A549 (cell line): ENCODE results near the gene IL17B. TPM values are rescaled to one million over a fixed set of nuclear protein-coding genes. Genes with fewer than 3 reads are reported as not detected.

Experiments
- ATAC-seq, 2 experiments: fragments of 200-7000 bp in 1 of 2; fragments of >200 bp in 1 of 2; cut with Nextera tagmentation in 1 of 2; cut with Tn5 transposase in 1 of 2; 3 replicates each; pipeline versions ENCODE4 v1.8.0 to v1.9.1; 2018 to 2020; ENCODE audit warnings: mild to moderate bottlenecking in 1 of 2, moderate library complexity in 1 of 2
- CTCF ChIA-PET: fragments of 300-600 bp; sonication (Branson Sonifier 250); formaldehyde crosslinking; extraction: SDS; loops from one replicate; lab custom pipeline; 2021; ENCODE audit warnings: antibody characterized with exemption, inconsistent platforms; lab: Yijun Ruan, JAX
- POLR2A ChIA-PET: fragments of 350-600 bp; formaldehyde crosslinking; extraction: SDS; loops from one replicate; lab custom pipeline; 2021; ENCODE audit warnings: antibody characterized with exemption, inconsistent platforms; lab: Yijun Ruan, JAX
- DNase-seq, 2 experiments: peaks; one replicate each; pipeline versions ENCODE4 v3.0.0 to v3.0.0-alpha.2; 2011 to 2016; ENCODE audit warnings: low read depth in 1 of 2, low spot score in 1 of 2
- FAIRE-seq: peaks from 2 replicates; lab custom pipeline; 2011; peaks lifted over from hg19 to GRCh38; lab: Jason Lieb, UNC
- H3K27ac ChIP-seq, 2 experiments: fragments of >200 bp; sonication (Bioruptor Twin); formaldehyde crosslinking; 3 replicates each; pipeline ENCODE4 v1.5.1; 2016 to 2017
- H3K4me1 ChIP-seq: fragments of >200 bp; sonication (Bioruptor Twin); formaldehyde crosslinking; 3 replicates; pipeline ENCODE4 v1.6.1; 2016
- H3K4me2 ChIP-seq: fragments of >200 bp; sonication (Bioruptor Twin); formaldehyde crosslinking; 3 replicates; pipeline ENCODE4 v1.6.1; 2016
- H3K4me3 ChIP-seq: fragments of >200 bp; sonication (Bioruptor Twin); formaldehyde crosslinking; 3 replicates; pipeline ENCODE4 v1.5.1; 2016
- H3K9me3 ChIP-seq: fragments of >200 bp; sonication (Bioruptor Twin); formaldehyde crosslinking; 3 replicates; pipeline ENCODE4 v1.6.1; 2016
- BHLHE40 ChIP-seq: IDR thresholded peaks from 2 replicates; pipeline ENCODE4 v1.6.1; 2012; ENCODE audit warnings: low read depth, low read length, inconsistent platforms
- CBX2 ChIP-seq: fragments of 200-600 bp; sonication (generic); IDR thresholded peaks from 2 replicates; pipeline ENCODE4 v1.6.1; 2016; ENCODE audit warnings: low read depth, mild to moderate bottlenecking, borderline replicate concordance
- E2F6 ChIP-seq: IDR thresholded peaks from 2 replicates; pipeline ENCODE4 v1.6.1; 2012; ENCODE audit warnings: low read depth, borderline replicate concordance
- FOSL2 ChIP-seq, 2 experiments: fragments of 450-650 bp in 1 of 2; fragments of >200 bp in 1 of 2; sonication (Bioruptor Twin) in 1 of 2; formaldehyde crosslinking; IDR thresholded peaks; 2 replicates each; pipeline versions ENCODE4 v1.5.0 to v1.6.1; 2016 to 2020; ENCODE audit warnings: mild to moderate bottlenecking in 1 of 2, moderate library complexity in 1 of 2
- FOXS1 ChIP-seq: fragments of 250-450 bp; sonication (Bioruptor Pico); IDR thresholded peaks from 2 replicates; pipeline ENCODE4 v1.5.0; 2020; ENCODE audit warnings: mild to moderate bottlenecking, moderate library complexity
- GATA3 ChIP-seq: IDR thresholded peaks from 2 replicates; pipeline ENCODE4 v1.6.1; 2012; ENCODE audit warnings: borderline replicate concordance
- HDAC2 ChIP-seq: fragments of 200-600 bp; sonication (generic); IDR thresholded peaks from 2 replicates; pipeline ENCODE4 v1.6.1; 2016
- HES2 ChIP-seq: fragments of >200 bp; sonication (Bioruptor Twin); formaldehyde crosslinking; IDR thresholded peaks from 2 replicates; pipeline ENCODE4 v1.6.1; 2016
- HOXB13 ChIP-seq: fragments of 250-450 bp; sonication (Bioruptor Pico); IDR thresholded peaks from 2 replicates; pipeline ENCODE4 v1.5.0; 2020; ENCODE audit warnings: low read depth, mild to moderate bottlenecking, moderate library complexity
- KDM5A ChIP-seq: fragments of 200-600 bp; sonication (generic); IDR thresholded peaks from 2 replicates; pipeline ENCODE4 v1.6.1; 2016; ENCODE audit warnings: antibody characterized with exemption, mild to moderate bottlenecking
- MAFK ChIP-seq: fragments of 450-650 bp; IDR thresholded peaks from 2 replicates; pipeline ENCODE4 v1.6.1; 2014; ENCODE audit not compliant: partially characterized antibody
- MYC ChIP-seq: IDR thresholded peaks from 2 replicates; pipeline ENCODE4 v1.6.1; 2012; ENCODE audit warnings: mild to moderate bottlenecking, inconsistent platforms, low read length, improper control_type of control experiment, borderline replicate concordance
- NFE2L2 ChIP-seq: fragments of 150-350 bp; conservative IDR thresholded peaks from 2 replicates; pipeline ENCODE4 v1.6.1; 2014; ENCODE audit warnings: low read length
- NPAS2 ChIP-seq: fragments of 250-450 bp; sonication (Bioruptor Pico); IDR thresholded peaks from 2 replicates; pipeline ENCODE4 v1.8.0; 2022; ENCODE audit warnings: mild to moderate bottlenecking, moderate library complexity, borderline replicate concordance
- PHF8 ChIP-seq: fragments of 200-600 bp; sonication (generic); IDR thresholded peaks from 2 replicates; pipeline ENCODE4 v1.6.1; 2016; ENCODE audit warnings: low read depth, mild to moderate bottlenecking, antibody characterized with exemption, moderate library complexity, borderline replicate concordance
- POLR2A ChIP-seq: IDR thresholded peaks from 2 replicates; pipeline ENCODE4 v1.6.1; 2012; ENCODE audit warnings: mild to moderate bottlenecking, low read length
- RCOR1 ChIP-seq: fragments of 150-350 bp; IDR thresholded peaks from 2 replicates; pipeline ENCODE4 v1.6.1; 2014; ENCODE audit warnings: antibody characterized with exemption, low read length, low read depth
- RNF2 ChIP-seq: fragments of 200-600 bp; sonication (generic); IDR thresholded peaks from 2 replicates; pipeline ENCODE4 v1.6.1; 2016; ENCODE audit warnings: low read depth, mild to moderate bottlenecking, antibody characterized with exemption, moderate library complexity, borderline replicate concordance
- SMC3 ChIP-seq: fragments of >200 bp; sonication (Bioruptor Twin); formaldehyde crosslinking; IDR thresholded peaks from 3 replicates; pipeline ENCODE4 v1.6.1; 2018; ENCODE audit warnings: inconsistent platforms
- TFCP2L1 ChIP-seq: fragments of 250-450 bp; sonication (Bioruptor Pico); IDR thresholded peaks from 2 replicates; pipeline ENCODE4 v1.5.0; 2021; ENCODE audit warnings: mild to moderate bottlenecking
- TP53 ChIP-seq: fragments of 250-450 bp; sonication (Bioruptor Pico); IDR thresholded peaks from 2 replicates; pipeline ENCODE4 v1.5.0; 2021; ENCODE audit warnings: mild to moderate bottlenecking, moderate library complexity
- ZC3H11A ChIP-seq: fragments of 450-650 bp; IDR thresholded peaks from 2 replicates; pipeline ENCODE4 v1.6.1; 2014; ENCODE audit warnings: antibody characterized with exemption, mild to moderate bottlenecking
- ZFP36 ChIP-seq: fragments of 450-650 bp; IDR thresholded peaks from 2 replicates; pipeline ENCODE4 v1.6.1; 2014; ENCODE audit warnings: borderline replicate concordance; ENCODE audit not compliant: partially characterized antibody
- WGBS: methylation state at CpG from one replicate; pipeline ENCODE4 v1.1.6; 2017; ENCODE audit errors: missing lambda C conversion rate; 5-methylcytosine and 5-hydroxymethylcytosine counted together
- polyA plus RNA-seq, 4 experiments: library from polyadenylated mRNA; depleted of rRNA in 3 of 4; stranded (reverse); fragments of >200 nt; fragmentation: RNase III in 1 of 4; extraction: RNeasy Plus Mini Kit Qiagen cat#74134 plus additional on column Dnase treatment in 1 of 4; gene quantifications; 2 replicates in 3 of 4; 3 replicates in 1 of 4; pipeline ENCODE4 v1.2.3, GENCODE V29; 2011 to 2017
- TF ChIP-seq, protein P1 (sequence below): IDR thresholded peaks from 2 replicates; pipeline ENCODE4 v1.6.1; 2012
- TF ChIP-seq, protein P2 (sequence below): fragments of 250-450 bp; sonication (Bioruptor Pico); IDR thresholded peaks from 2 replicates; pipeline ENCODE4 v1.5.0; 2020; ENCODE audit warnings: low read depth, mild to moderate bottlenecking, moderate library complexity
- TF ChIP-seq, protein P3 (sequence below): IDR thresholded peaks from 2 replicates; pipeline ENCODE4 v1.6.1; 2012
- TF ChIP-seq, protein P4 (sequence below): fragments of 200-600 bp; sonication (generic); IDR thresholded peaks from 2 replicates; pipeline ENCODE4 v1.6.1; 2016; ENCODE audit warnings: antibody characterized with exemption, mild to moderate bottlenecking, moderate library complexity

Gene IL17B
- polyA plus RNA-seq, 2 of the 4 experiments (the other 2 are of a cell fraction) = 0.23 TPM; not detected in 1

GRCh38 chr5:149325894-149326293, 53.2 kb downstream of the IL17B start:
- DNase-seq = no peak
- no peak overlapping the region for H3K4me2 ChIP-seq
- no peak overlapping the region for H3K27ac ChIP-seq
- TF ChIP-seq HDAC2 (no peak), CBX2 (no peak), KDM5A (no peak), TFCP2L1 (no peak), RNF2 (no peak), TP53 (no peak), GATA3 (no peak), NPAS2 (no peak), NFE2L2 (no peak), RCOR1 (no peak), PHF8 (no peak), ZFP36 (no peak), BHLHE40 (no peak)
- TF ChIP-seq, protein P1, sequence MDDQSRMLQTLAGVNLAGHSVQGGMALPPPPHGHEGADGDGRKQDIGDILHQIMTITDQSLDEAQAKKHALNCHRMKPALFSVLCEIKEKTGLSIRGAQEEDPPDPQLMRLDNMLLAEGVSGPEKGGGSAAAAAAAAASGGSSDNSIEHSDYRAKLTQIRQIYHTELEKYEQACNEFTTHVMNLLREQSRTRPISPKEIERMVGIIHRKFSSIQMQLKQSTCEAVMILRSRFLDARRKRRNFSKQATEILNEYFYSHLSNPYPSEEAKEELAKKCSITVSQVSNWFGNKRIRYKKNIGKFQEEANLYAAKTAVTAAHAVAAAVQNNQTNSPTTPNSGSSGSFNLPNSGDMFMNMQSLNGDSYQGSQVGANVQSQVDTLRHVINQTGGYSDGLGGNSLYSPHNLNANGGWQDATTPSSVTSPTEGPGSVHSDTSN = no peak
- TF ChIP-seq, protein P2, sequence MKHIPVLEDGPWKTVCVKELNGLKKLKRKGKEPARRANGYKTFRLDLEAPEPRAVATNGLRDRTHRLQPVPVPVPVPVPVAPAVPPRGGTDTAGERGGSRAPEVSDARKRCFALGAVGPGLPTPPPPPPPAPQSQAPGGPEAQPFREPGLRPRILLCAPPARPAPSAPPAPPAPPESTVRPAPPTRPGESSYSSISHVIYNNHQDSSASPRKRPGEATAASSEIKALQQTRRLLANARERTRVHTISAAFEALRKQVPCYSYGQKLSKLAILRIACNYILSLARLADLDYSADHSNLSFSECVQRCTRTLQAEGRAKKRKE = no peak
- TF ChIP-seq, protein P3, sequence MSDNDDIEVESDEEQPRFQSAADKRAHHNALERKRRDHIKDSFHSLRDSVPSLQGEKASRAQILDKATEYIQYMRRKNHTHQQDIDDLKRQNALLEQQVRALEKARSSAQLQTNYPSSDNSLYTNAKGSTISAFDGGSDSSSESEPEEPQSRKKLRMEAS = no peak
- TF ChIP-seq, all 56 proteins: peak for 0
- H3K4me3 ChIP-seq = no peak overlapping the region
- ChIA-PET POLR2A (no interaction called here), CTCF (interaction anchor here (1.7 to 21.3 kb wide), 4 partner anchors 9 to 239 kb away, joined by 5 to 275 read pairs (median 6); partner anchors contain the start of gene IL17B)
- H3K4me1 ChIP-seq = peaks cover 19% of the 10 kb centered on the region
- ATAC-seq (no peak), FAIRE-seq (no peak)
- WGBS = 96% methylated on average over 5 of the region's 5 CpGs
- no peaks in the 10 kb centered on the region for H3K9me3 ChIP-seq

DNA sequence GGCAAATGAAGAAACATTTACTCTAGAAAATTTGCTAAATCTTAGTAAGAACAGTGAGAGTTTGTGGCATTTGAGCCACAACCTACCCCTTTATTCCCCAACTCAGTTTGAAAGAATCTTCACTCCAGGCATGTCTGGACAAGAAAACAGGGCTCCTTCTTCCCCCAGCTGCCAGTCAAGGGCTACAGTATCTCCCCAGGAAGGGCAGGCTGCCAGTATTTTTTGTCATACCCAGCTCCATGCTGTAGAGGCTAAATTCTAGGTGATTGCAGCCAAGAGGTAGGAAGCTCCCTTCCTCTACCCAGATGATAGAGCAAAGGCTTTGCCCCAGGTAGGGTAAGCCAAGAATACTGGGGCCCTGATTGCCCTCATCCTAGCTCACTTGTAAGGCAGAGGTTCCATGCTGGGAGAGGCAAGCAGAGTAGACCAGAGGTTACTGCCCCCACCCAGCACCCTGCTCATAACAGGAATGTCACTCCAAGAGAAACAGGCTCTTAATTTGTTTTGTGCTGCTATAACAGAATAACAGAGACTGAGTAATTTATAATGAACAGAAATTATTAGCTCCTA, 53.8 kb downstream of the IL17B start:
- H3K4me2 ChIP-seq = no peak overlapping the region
- no peak for FAIRE-seq
- no peak for TF ChIP-seq HOXB13
- no peak for TF ChIP-seq NFE2L2
- TF ChIP-seq SMC3 = no peak
- TF ChIP-seq, protein P4, sequence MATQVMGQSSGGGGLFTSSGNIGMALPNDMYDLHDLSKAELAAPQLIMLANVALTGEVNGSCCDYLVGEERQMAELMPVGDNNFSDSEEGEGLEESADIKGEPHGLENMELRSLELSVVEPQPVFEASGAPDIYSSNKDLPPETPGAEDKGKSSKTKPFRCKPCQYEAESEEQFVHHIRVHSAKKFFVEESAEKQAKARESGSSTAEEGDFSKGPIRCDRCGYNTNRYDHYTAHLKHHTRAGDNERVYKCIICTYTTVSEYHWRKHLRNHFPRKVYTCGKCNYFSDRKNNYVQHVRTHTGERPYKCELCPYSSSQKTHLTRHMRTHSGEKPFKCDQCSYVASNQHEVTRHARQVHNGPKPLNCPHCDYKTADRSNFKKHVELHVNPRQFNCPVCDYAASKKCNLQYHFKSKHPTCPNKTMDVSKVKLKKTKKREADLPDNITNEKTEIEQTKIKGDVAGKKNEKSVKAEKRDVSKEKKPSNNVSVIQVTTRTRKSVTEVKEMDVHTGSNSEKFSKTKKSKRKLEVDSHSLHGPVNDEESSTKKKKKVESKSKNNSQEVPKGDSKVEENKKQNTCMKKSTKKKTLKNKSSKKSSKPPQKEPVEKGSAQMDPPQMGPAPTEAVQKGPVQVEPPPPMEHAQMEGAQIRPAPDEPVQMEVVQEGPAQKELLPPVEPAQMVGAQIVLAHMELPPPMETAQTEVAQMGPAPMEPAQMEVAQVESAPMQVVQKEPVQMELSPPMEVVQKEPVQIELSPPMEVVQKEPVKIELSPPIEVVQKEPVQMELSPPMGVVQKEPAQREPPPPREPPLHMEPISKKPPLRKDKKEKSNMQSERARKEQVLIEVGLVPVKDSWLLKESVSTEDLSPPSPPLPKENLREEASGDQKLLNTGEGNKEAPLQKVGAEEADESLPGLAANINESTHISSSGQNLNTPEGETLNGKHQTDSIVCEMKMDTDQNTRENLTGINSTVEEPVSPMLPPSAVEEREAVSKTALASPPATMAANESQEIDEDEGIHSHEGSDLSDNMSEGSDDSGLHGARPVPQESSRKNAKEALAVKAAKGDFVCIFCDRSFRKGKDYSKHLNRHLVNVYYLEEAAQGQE = no peak
- TF ChIP-seq HES2 = no peak
- no peak for TF ChIP-seq PHF8
- TF ChIP-seq KDM5A = no peak
- no peak for TF ChIP-seq FOSL2 (IDR thresholded peaks at IDR 0.05)
- no peak for TF ChIP-seq FOSL2 (CRISPR knock-in tag; IDR thresholded peaks at IDR 0.05)
- TF ChIP-seq E2F6 = no peak
- no peak for TF ChIP-seq FOXS1 (CRISPR knock-in tag)
- TF ChIP-seq RCOR1 = no peak
- no peak for TF ChIP-seq MYC
- no peak for TF ChIP-seq ZC3H11A
- TF ChIP-seq POLR2A = no peak
- TF ChIP-seq MAFK = no peak
- TF ChIP-seq, all 56 proteins: peak for 0
- ATAC-seq (no peak), DNase-seq (no peak)
- Histone ChIP-seq H3K9me3 (no peaks in the 10 kb centered on the region), H3K4me1 (peaks cover 25% of the 10 kb centered on the region), H3K27ac (peak overlapping the region; percentile 3 to 35; a peak in 2 of 6 replicates), H3K4me3 (no peak overlapping the region)
- CTCF ChIA-PET = interaction anchor here (0.6 to 21.3 kb wide), 6 partner anchors 8 to 252 kb away, joined by 3 to 275 read pairs (median 5); partner anchors contain the start of gene IL17B
- POLR2A ChIA-PET = interaction anchor here (0.8 kb wide), 1 partner anchor 20 kb away, joined by 3 read pairs; the partner anchor contains the start of gene GRPEL2
